ENCODE measurements around the gene ARHGAP18.
A peak's percentile ranks its signal among the peaks of the same experiment; 100 is the strongest.

Gene ARHGAP18

DNA sequence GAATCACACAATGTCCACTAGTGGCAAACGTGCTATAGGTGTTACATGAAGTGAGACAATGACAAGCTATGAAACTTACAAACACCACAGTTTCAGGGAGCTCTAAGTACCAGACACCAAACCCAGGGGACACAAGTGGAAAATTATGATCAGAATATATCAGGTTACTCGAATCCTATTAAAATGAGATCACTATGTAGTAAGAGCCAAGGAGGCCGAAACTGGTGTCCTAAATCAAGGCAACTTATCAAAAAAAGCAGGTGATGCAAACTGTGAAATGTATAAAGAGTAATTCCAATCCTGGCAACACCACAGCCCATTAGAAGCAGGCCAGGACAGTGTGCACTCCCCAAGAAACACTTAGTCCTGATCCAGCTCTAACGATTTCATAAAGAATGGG lies 100.3 kb downstream of the ARHGAP18 start:
- DNase-seq = no peak

DNA sequence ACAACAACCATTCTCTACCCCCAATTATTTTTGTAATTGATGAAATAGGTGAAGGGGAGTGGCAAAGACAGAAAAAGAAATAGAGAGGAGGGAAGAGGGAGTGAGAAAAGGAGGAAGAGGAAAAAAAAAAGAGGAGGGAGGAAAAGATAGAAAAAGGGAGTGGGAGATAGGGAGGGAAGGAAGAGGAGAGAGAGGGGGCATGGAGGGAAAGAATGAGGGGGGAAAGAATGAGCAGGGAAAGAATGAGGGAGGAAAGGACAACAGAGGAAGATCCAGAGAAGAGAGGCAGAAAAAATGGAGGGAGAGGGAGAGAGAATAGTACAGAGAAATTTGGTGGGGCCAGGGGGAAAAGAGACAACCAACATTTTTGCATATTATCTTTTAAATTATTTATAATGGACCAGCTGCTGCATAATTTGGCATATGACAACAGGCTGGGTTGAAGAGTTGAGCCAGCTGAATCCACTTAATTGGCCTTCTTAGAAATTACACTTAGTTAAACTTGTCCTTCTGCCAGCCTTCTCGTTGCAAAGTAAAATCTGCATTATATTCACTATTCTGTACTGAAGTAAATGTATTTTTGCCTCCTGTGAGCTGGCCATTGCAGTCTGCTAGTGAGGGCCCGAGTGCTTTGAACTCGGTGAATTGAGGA lies 101.0 kb downstream of the ARHGAP18 start:
- no peak for DNase-seq

DNA sequence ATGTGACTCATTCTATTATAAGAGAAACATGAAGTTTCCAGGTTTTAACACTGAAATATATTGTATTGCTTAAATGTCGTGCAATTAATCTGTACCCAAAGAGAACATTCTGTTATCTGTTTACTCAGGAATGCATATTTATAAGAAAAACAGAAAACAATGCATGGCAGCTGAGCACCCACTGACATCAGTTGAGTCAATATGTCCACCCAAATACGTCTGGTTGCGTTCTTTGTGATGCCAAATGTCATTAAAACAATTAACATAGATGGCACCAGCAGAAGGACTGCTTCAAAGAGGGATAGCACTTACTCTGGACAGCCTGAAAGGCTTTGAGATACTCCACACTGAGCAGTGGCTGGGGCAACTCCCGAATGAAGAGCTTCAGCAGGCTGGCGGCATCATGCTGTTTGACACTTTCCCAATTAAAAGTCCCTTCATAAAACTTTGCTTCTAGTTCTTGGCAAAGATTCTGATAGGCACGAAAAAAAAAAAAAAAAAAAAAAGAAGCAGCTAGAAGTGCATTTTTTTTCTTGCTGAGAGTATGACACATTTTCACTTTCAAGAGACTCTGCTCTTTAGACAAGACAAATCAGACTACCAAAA lies 102.3 kb downstream of the ARHGAP18 start:
- no peak for DNase-seq

DNA sequence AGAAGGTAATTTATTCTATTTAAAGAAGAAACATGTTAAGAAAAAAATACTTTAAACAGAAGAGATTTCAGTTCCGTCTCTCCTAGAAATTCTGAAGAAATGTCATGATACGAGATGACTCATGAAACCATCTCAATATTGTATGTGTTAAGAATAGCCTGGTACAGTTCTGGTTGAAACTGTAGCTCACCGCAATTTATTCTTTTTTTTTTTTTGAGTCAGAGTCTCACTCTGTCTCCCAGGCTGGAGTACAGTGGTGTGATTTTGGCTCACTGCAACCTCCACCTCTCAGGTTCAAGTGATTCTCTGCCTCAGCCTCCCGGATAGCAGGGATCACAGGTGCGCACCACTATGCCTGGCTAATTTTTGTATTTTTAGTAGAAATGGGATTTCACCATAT lies 103.3 kb downstream of the ARHGAP18 start:
- peak; percentile 9 for DNase-seq

DNA sequence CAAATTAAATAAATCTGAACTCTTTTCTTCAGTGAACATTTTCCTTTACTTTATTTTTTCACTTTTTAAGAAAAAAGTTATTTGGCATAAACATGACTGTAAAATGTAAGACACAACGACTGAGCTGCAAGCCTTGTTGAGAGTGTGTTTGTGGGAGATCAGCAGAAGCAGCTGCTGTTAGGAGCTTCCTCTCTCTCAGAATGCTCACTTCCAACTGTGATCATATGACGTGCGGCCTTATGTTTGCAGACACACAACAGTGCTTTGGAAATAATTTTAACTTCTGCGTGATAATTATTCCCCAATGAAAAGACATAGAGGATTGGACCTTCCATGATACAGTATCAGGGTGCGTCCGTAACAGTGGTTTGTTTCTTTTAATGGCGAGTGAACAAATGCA lies 104.0 kb downstream of the ARHGAP18 start:
- no peak for DNase-seq

DNA sequence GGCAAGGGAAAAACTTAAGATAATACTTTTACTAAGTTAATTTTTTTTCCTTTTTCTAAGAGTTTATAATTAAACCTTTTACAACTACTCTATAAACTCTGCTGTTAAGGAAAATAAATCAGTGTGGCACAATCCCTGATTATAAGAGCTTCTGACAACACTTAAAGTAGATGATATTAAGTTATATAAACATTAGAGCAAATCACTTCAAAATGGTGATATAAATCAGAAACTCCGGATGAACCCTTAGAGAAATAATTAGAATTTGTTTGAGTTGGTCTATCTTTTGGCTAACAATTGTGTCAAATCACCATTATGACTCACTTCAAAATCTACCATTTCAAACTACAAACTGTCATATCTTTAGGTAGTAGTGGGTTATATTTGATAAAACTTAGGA lies 104.9 kb downstream of the ARHGAP18 start:
- no peak for DNase-seq

DNA sequence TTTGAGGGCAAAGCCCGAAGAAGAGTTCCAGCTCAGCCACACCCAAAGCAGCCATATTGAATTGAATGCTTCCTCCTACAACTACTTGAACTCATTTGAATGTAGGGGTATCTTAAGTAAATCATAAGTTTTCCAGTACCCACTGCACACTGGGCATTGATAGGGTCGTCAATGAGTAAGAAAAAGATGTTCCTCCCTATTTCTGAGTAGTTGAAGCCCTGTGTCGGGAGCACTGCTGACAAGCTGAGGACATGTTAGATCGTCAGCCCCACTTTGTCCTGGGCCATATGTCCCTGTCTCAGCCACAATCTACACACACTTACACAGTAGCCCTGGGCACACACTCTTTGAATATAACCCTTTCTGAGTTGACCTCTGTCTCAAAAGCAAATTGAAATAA lies 105.7 kb downstream of the ARHGAP18 start:
- no peak for DNase-seq

DNA sequence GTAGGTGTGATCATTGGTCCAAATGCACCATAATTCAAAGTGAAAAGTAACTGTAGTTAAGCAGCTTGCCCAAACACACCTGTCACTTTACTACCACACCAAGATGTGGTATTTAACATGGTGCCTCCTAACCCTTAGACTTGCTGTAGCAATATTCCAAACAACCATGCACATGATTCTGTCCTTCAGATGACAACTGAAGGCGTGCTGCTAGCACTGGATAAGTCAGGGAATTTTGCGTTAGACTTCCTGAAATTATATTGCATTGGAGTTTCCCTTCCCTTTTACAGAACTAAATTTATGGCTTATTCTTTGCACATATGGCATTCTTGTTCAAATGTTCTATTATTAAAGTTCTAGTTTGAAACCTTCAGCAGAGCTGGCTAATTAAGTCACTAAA lies 106.2 kb downstream of the ARHGAP18 start:
- no peak for DNase-seq

DNA sequence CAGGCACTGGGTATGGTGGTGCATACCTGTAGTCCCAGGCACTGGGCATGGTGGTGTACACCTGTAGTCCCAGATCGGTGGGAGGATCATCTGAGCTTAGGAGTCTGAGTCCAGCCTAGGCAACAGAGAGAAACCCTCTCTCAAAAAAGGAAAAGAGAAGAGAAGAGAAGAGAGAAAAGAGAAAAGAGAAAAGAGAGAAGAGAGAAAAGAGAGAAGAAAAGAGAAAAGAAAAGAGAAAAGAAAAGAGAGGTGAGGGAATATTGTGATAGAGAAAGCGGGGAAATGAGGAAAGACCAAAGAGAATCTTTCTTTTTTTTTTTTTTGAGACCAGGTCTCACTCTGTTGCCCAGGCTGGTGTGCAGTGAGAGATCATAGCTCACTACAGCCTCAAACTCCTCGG lies 108.7 kb downstream of the ARHGAP18 start:
- DNase-seq = no peak

DNA sequence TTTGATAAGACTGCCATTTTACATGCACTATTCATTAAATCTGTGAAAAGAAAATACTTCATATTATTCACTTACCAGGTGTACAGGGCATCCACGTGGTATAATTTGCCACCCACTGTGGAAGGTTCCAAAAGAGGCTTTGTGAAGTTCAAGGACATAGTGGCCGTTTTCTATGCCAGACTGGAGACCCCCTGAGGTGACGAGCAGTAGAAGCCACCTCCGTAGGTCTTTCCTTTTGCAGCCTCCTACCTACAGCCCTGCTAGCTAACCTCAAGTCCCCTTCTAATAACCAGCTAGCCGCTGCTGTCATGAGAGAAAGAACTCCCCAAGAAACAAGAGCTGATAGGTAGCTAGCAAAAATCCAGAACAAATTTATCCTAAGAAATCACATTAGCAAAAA lies 110.5 kb downstream of the ARHGAP18 start:
- no peak for DNase-seq

DNA sequence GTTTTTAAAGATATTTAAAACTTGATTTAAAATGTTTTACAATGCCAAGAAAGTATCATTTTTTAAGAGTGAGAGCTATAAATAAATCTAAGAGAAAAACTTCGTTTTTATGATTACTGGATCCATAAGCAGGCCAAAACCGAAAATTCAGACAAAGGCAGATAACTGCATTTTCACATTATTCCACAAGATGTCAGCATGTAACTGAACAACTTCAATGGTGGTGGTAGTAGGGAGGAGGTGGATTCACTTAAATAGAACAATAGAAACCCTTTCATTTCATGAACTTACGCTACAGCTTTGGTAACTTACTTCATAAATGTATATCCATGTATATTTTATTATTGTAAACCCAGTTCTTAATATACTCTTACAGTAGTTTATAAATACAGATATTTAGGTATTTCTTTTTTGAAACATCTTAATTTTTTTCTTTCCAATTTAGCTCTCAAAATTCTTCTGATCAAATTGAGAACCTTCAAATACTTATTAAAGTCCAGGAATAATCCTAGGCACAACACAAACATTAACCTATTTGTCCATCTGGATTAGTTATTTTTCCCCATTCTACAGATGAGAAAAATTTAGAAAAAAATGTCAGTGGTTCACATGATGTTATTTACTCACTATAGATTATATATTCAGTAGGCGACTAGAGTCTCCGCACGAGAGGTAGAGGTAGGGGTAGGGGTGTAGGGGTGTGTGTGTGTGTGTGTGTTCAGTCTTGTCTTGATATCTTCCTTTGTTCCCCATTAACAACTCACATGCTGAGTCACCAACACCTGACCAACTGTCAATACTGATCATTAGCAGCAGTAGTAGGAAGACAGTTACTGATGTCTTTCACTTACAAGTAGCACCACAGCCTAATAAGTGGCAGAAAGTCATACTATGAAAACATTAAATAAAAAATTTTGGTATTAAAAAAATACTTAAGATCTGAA lies 111.5 kb downstream of the ARHGAP18 start:
- peak; percentile 13 for DNase-seq

DNA sequence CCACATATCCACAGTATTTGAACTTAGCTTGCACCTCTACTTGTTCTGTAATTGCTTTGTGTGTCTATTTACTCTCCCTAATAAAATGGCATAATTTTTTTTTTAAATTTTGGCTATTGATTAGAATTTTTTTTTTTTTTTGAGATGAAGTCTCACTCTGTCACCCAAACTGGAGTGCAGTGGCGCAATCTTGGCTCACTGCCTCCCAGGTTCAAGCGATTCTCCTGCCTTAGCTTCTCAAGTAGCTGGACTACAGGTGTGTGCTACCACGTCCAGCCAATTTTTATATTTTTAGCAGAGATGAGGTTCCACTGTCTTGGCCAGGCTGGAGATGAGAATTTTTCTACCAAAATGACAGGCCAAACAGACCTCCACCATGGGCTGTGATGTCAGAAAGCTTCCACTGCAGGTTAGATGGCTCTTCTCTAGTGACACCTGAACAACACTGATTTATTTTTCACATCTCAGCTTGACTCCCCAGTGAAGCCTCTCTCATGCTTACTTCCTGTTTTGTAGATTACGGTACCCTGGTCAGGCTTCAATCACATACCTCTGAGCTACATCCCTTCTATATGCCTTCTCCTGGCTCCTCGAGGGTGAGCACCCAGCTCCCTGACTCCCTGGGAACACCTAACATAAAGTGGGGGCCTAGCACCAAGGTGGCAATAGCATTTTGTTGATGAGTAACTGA lies 112.8 kb downstream of the ARHGAP18 start:
- DNase-seq = no peak

DNA sequence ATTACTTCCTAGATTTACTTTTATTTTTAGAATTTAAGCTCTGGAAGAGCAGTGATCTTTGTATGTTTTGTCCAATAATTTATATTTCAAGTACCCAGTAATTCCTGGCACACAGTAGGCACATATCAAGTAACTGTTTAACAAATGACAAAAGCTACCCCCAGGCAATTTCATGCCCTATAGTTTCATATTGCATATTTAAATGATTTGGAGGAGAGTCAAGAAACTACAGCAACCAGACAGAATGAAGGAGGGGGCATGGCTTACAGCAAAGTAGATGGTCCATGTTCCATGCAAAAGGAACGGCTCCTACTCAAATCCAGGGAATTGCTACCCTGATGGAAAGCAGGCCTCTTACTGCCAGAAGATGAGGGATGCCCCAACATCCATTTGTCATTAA lies 113.5 kb downstream of the ARHGAP18 start:
- no peak for DNase-seq

DNA sequence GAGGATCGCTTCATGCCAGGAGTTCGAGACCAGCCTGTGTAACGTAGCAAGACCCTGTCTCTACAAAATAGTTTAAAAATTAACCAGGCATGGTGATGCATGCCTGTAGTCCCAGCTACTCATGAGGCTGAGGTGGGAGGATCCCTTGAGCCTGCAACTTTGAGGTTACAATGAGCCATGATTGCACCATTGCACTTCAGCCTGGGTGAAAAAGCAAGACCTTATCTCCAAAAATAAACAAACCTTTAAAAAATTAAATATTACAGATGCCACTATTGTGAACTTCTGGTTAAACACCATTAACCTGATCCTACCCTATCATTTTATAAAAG lies 116.8 kb downstream of the ARHGAP18 start:
- DNase-seq = no peak

DNA sequence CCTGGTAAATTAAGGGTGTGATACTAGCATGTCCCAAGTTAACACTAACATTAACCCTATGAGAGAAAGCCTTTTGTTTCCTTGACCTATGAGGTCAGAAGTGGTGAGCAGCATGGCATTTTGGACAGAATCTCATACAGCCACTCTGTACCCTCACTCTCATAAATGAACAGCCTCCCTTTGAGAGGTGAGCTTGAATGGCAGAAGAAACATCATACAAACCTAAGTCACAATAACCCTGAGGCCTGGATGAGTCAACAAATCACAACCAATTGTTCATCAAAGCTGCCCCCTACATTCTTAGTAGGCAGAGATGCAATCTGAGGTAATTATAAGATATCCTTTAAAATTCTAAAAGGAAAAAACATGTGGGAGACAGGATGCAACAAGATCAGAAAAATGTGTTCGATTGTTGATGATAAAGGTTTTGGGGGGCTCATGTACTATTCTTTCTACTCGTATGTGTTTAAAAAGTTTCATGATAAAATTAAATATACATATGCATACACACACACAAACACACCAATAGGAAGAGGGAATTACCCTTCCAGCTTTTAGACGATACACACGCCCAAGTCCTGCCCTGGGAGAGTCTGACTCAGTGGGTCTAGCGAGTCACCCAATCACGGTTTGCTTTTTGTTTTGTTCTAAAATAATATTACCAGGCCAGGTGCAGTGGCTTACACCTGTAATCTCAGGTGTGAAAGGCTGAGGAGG lies 117.3 kb downstream of the ARHGAP18 start:
- DNase-seq = no peak

DNA sequence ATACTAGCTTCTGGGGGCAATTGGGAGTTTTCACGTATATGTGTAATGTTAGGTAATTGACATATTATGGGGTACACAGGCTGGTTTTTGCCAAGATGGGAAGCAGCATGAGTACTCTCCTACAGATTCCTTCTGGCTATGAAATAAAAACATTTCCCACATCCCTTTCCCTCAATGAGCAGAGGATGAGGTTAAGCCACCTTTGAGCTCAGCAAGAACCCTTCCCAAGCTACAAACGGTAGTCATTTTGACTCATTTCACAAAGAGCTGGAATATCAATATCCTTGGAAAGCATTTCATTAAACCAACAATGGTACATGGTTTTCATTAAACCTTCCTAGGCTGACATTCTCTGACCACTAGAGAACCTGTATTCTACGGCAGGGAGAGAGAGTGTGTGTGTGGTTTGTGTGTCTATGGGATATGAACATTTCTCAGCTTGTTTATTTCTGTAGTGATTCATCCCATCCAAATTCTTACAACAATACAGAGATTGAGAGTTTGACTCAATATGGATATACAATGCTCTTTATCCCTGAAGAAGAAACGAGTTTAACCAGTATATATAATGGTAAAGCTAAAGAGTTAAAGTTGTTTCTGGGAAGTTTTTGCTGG lies 119.5 kb downstream of the ARHGAP18 start:
- DNase-seq = no peak

DNA sequence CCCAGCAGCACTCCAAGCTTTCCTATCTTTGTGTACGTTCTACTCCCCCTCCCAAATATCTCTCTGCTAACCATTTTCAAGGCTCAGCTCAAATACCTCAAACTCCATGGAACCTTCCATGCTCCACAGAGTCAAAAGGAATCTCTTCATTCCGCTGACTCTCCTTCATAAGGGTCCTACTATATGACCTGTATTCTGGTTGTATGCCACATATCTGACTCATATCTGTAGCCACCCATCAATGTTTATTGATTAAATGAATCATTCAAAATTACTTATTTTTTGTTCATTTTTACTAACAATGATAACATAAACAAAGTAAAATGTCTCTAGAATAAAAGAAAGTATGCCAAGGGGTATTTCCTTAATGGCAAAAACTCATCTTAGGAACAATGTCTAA lies 123.2 kb downstream of the ARHGAP18 start:
- DNase-seq = no peak

DNA sequence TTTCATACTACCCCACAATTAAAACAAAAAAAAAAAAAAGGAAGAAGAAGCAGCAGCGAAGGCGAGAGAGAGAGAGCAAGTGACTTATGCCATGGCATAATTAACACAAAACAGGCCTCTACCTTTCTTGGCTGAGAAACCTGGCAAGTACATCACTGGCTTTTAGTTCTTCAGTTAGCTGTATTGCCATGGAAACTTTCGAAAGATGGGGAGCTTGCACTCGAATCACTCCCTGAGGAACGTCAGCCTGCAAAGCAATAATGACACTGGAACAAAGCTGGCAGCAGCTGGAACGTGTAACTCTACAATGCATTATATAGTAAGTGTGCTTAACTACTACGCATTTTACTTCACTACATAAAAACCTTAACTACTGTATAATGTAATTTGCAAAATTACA lies 126.1 kb downstream of the ARHGAP18 start:
- no peak for DNase-seq

DNA sequence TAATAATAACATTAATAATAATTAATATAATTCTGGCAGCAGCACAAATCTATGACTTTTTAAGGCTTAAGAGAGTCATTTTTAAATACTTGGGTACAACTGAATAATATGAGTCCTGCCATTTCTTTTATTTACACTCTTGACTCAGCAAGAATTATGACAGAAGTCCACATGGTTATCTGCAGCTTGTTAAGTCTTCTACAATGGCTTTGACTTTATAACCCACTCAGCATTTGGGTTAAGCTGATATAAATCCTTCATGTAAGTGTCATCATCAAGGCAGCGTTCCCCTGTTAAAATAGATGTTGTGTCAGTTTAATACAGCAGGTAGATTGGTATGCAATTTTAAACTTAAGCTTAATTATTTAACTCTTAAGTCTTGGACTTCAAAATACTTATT lies 131.7 kb downstream of the ARHGAP18 start:
- no peak for DNase-seq

DNA sequence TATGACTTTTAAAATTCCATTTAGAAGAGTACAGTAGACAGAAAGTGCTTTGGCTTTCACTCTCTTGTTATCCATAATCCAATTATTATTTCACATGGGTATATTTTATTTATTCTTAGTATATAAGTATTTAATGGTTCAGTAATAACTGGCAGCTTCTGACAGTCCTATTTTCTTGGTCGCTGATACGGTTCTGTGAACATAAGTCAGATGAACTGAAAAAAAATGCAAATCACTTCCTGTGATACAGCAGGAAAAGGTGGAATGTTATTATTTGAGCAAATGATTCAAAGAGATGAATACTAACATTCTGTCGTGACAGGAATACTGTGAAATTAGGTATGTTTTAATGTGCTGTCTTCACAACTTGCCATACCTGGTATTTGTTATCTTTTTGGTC lies 132.3 kb downstream of the ARHGAP18 start:
- no peak for DNase-seq

DNA sequence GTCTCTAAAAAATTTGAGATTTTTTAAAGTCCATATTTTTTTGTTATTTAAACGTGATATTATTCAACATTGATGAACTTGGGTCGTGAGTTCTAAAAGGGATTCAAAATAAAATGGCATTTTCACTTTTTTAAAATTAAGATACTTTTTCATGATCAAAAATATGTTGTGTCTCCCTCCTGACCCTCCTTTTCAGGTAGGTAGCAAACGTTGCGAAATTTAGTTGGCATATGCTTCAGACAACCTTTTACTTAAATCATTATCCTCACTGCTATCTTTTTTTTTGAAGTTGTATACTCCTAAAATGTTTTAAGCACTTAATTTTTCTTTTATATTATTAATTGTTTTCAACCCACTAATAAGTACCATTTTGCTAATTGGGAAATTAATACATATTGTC lies 133.5 kb downstream of the ARHGAP18 start:
- no peak for DNase-seq

DNA sequence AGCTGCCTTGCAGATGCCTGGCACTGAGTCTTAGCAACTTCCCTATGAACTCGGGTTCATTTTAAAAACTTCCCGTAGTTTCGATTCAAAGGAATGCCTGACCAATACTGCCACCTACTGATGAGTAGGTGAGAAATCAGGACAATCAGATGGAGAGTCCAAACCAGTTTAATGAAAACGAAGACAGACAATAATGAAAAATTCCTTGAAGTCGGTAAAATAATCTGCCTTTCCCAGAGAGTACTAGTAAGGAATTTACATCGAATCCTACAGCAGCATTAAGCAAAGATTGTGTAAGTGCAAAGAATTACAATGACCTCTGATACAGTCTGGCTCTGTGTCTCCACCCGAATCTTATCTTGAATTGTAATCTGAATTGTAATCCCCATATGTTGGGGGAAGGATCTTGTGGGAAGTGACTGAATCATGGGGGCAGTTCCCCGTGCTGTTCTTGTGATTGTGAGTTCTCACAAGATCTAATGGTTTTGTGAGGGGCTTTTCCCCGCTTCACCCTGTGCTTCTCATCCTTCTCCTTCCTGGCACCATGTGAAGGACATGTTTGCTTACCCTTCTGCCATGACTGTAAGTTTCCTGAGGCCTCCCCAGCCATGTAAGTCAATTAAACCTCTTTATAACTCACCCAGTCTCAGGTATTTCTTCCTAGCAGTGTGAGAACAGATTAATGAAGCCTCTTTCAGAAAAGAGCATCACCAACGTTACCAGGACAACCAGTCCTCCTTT lies 134.4 kb downstream of the ARHGAP18 start:
- no peak for DNase-seq

All from SIG-M5 (cell line).